IMR-90 (cell line): ENCODE data around the gene KCNQ1. TPM values are rescaled to one million over a fixed set of nuclear protein-coding genes. Genes with fewer than 3 reads are reported as not detected.

Experiments
- ATAC-seq: fragments of 200-7000 bp; cut with Tn5 transposase; 2 replicates; pipeline ENCODE4 v1.9.1; 2020; ENCODE audit warnings: low read depth, mild to moderate bottlenecking, moderate library complexity
- BruUV-seq: library from RNA; stranded (reverse); fragments of 400-500 nt; replicated peaks from 2 replicates; lab custom pipeline; 2021; lab: Mats Ljungman, UMichigan
- CTCF ChIA-PET: fragments of 300-600 bp; formaldehyde crosslinking; extraction: SDS; loops from one replicate; lab custom pipeline; 2021; ENCODE audit warnings: antibody characterized with exemption; lab: Yijun Ruan, JAX
- POLR2A ChIA-PET: fragments of 300-600 bp; sonication (Branson Sonifier 250); formaldehyde crosslinking; loops from one replicate; lab custom pipeline; 2022; ENCODE audit warnings: antibody characterized with exemption; ENCODE audit not compliant: unreplicated experiment; lab: Charles Lee
- DNase-seq: peaks from one replicate; pipeline ENCODE4 v3.0.0; 2013
- H2AFZ ChIP-seq: replicated peaks from 2 replicates; pipeline ENCODE3; 2013; ENCODE audit warnings: low read length, mild to moderate bottlenecking; ENCODE audit not compliant: poor library complexity
- H2AK5ac ChIP-seq: 2 replicates; pipeline ENCODE4 v1.6.1; 2013; ENCODE audit warnings: low read depth, low read length, inconsistent platforms
- H2AK9ac ChIP-seq: replicated peaks from 2 replicates; pipeline ENCODE3; 2013; ENCODE audit warnings: mild to moderate bottlenecking, low read depth, low read length, moderate library complexity; ENCODE audit not compliant: poor library complexity
- H2BK120ac ChIP-seq: 2 replicates; pipeline ENCODE4 v1.6.1; 2013; ENCODE audit warnings: low read depth, low read length, inconsistent platforms
- H2BK15ac ChIP-seq: 3 replicates; pipeline ENCODE4 v1.6.1; 2013; ENCODE audit warnings: low read depth, low read length, inconsistent platforms
- H2BK20ac ChIP-seq: 2 replicates; pipeline ENCODE4 v1.6.1; 2013; ENCODE audit warnings: low read depth, mild to moderate bottlenecking, inconsistent platforms, low read length, moderate library complexity
- H2BK5ac ChIP-seq: 2 replicates; pipeline ENCODE4 v1.6.1; 2013; ENCODE audit warnings: mild to moderate bottlenecking, low read depth, low read length, inconsistent platforms; ENCODE audit not compliant: poor library complexity, severe bottlenecking
- H3K14ac ChIP-seq: replicated peaks from 2 replicates; pipeline ENCODE4 v1.6.1; 2013; ENCODE audit warnings: low read depth, low read length, inconsistent platforms
- H3K18ac ChIP-seq: 2 replicates; pipeline ENCODE4 v1.6.1; 2013; ENCODE audit warnings: low read depth, low read length, control low read depth
- H3K23ac ChIP-seq: 2 replicates; pipeline ENCODE4 v1.6.1; 2013; ENCODE audit warnings: low read depth, low read length, inconsistent platforms
- H3K27ac ChIP-seq: 2 replicates; pipeline ENCODE4 v1.5.1; 2013; ENCODE audit warnings: mild to moderate bottlenecking, control low read depth, low read length; ENCODE audit not compliant: insufficient read depth
- H3K27me3 ChIP-seq: 2 replicates; pipeline ENCODE4 v1.6.1; 2013; ENCODE audit warnings: low read length; ENCODE audit not compliant: control insufficient read depth, insufficient read depth
- H3K36me3 ChIP-seq: 2 replicates; pipeline ENCODE4 v1.6.1; 2013; ENCODE audit warnings: low read length, mixed read lengths; ENCODE audit not compliant: control insufficient read depth, insufficient read depth
- H3K4ac ChIP-seq: 2 replicates; pipeline ENCODE4 v1.6.1; 2013; ENCODE audit warnings: low read depth, low read length, inconsistent platforms
- H3K4me1 ChIP-seq: 2 replicates; pipeline ENCODE4 v1.6.1; 2013; ENCODE audit warnings: low read length, mixed read lengths; ENCODE audit not compliant: control insufficient read depth, insufficient read depth
- H3K4me2 ChIP-seq: 2 replicates; pipeline ENCODE4 v1.6.1; 2013; ENCODE audit warnings: low read depth, mild to moderate bottlenecking, control low read depth, low read length, moderate library complexity
- H3K4me3 ChIP-seq: 2 replicates; pipeline ENCODE4 v1.5.1; 2013; ENCODE audit warnings: low read depth, mild to moderate bottlenecking, control low read depth, low read length, moderate library complexity; ENCODE audit not compliant: insufficient read depth
- H3K56ac ChIP-seq: 2 replicates; pipeline ENCODE4 v1.6.1; 2013; ENCODE audit warnings: low read length, inconsistent platforms; ENCODE audit not compliant: insufficient read depth; ENCODE audit errors: extremely low read depth
- H3K79me1 ChIP-seq, 2 experiments: 2 replicates each; pipeline ENCODE4 v1.6.1; 2013; ENCODE audit warnings: low read length in 2 of 2, inconsistent platforms in 1 of 2, low read depth in 1 of 2
- H3K9ac ChIP-seq: 2 replicates; pipeline ENCODE4 v1.6.1; 2013; ENCODE audit warnings: low read depth, low read length, control low read depth
- H3K9me1 ChIP-seq: 2 replicates; pipeline ENCODE4 v1.6.1; 2013; ENCODE audit warnings: low read length, inconsistent platforms; ENCODE audit not compliant: insufficient read depth
- H3K9me3 ChIP-seq: 2 replicates; pipeline ENCODE4 v1.6.1; 2013; ENCODE audit warnings: low read length; ENCODE audit not compliant: control insufficient read depth, insufficient read depth
- H4K20me1 ChIP-seq: 2 replicates; pipeline ENCODE4 v1.6.1; 2013; ENCODE audit warnings: low read length, inconsistent platforms; ENCODE audit not compliant: insufficient read depth
- H4K5ac ChIP-seq: 2 replicates; pipeline ENCODE4 v1.6.1; 2013; ENCODE audit warnings: mild to moderate bottlenecking, low read depth, low read length, control low read depth
- H4K8ac ChIP-seq, 2 experiments: 2 replicates each; pipeline ENCODE4 v1.6.1; 2013; ENCODE audit warnings: low read depth in 2 of 2, low read length in 2 of 2, control low read depth in 1 of 2, inconsistent platforms in 1 of 2
- H4K91ac ChIP-seq: 2 replicates; pipeline ENCODE4 v1.6.1; 2013; ENCODE audit warnings: low read depth, low read length, inconsistent platforms; ENCODE audit not compliant: insufficient read depth
- BHLHE40 ChIP-seq: fragments of 150-350 bp; IDR thresholded peaks from 2 replicates; pipeline ENCODE4 v1.6.1; 2016; ENCODE audit warnings: mild to moderate bottlenecking, low read depth, low read length
- ELK1 ChIP-seq: fragments of 150-350 bp; IDR thresholded peaks from 2 replicates; pipeline ENCODE4 v1.6.1; 2016; ENCODE audit warnings: low read depth, mild to moderate bottlenecking, low read length, moderate library complexity, borderline replicate concordance
- FOS ChIP-seq: fragments of 150-350 bp; IDR thresholded peaks from 2 replicates; pipeline ENCODE4 v1.6.1; 2016; ENCODE audit warnings: low read depth, low read length
- MAFK ChIP-seq: IDR thresholded peaks from 2 replicates; pipeline ENCODE4 v1.6.1; 2012; ENCODE audit warnings: low read depth, low read length, improper control_type of control experiment
- MAZ ChIP-seq: IDR thresholded peaks from 2 replicates; pipeline ENCODE4 v1.6.1; 2012; ENCODE audit warnings: low read depth, mild to moderate bottlenecking, low read length, improper control_type of control experiment, moderate library complexity, borderline replicate concordance
- POLR2A ChIP-seq: IDR thresholded peaks from 2 replicates; pipeline ENCODE4 v1.6.1; 2012; ENCODE audit warnings: mild to moderate bottlenecking, low read depth, low read length
- RCOR1 ChIP-seq: IDR thresholded peaks from 2 replicates; pipeline ENCODE4 v1.6.1; 2012; ENCODE audit warnings: mild to moderate bottlenecking, low read length, improper control_type of control experiment; ENCODE audit not compliant: insufficient replicate concordance
- RFX5 ChIP-seq: IDR thresholded peaks from 2 replicates; pipeline ENCODE4 v1.8.0; 2012; ENCODE audit warnings: low read depth, mild to moderate bottlenecking, low read length, moderate library complexity
- WGBS, 2 experiments: methylation state at CpG; one replicate each; pipeline versions ENCODE4 v1.1.5 to v1.1.7; 2013; ENCODE audit warnings: missing lambda C conversion rate in 2 of 2; ENCODE audit not compliant: insufficient read length in 1 of 2; ENCODE audit errors: extremely low coverage in 2 of 2; 5-methylcytosine and 5-hydroxymethylcytosine counted together
- dilution Hi-C: fragments of 300-500 bp; cut with HindIII; formaldehyde crosslinking; loops from one replicate; pipeline ENCODE4 v1.14.3; 2018; ENCODE audit warnings: low sequenced_read_pairs; ENCODE audit not compliant: unreplicated experiment
- in situ Hi-C: fragments of 300-500 bp; cut with MboI; formaldehyde crosslinking; loops from 3 replicates; pipeline ENCODE4 v1.14.3; 2019; ENCODE audit warnings: low sequenced_read_pairs, inconsistent platforms, mixed read lengths
- intact Hi-C: fragments of 100-400 bp; cut with micrococcal nuclease; formaldehyde crosslinking; loops from 2 replicates; pipeline ENCODE4 v1.10.0; 2022
- polyA plus RNA-seq, 3 experiments: library from polyadenylated mRNA; depleted of rRNA; stranded (reverse); fragments of >200 nt; gene quantifications; 2 replicates each; pipeline ENCODE4 v1.2.3, GENCODE V29; 2012; ENCODE audit warnings: low replicate concordance in 1 of 3
- total RNA-seq: library from RNA; depleted of rRNA; stranded (reverse); fragments of >200 nt; gene quantifications from 2 replicates; pipeline ENCODE4 v1.2.3, GENCODE V29; 2012

KCNQ1 gene
- total and polyA plus RNA-seq, 2 of the 4 experiments (the other 2 are of a cell fraction): 0.07 TPM; not detected in 1

GRCh38 chr11:2802389-2803185 is 357.8 kb downstream of the KCNQ1 start (continued):
- TF ChIP-seq RCOR1: no peak

- Histone ChIP-seq H3K27me3 (peaks cover 32% of the 10 kb centered on the region), H4K5ac (no peak overlapping the region), H3K79me1 (no peaks in the 10 kb centered on the region), H3K4me3 (no peak overlapping the region), H3K18ac (no peak overlapping the region), H3K9ac (no peak overlapping the region), H2BK5ac (no peak overlapping the region), H3K9me3 (peaks cover 9% of the 10 kb centered on the region), H2AK5ac (no peak overlapping the region), H3K9me1 (peaks cover 3% of the 10 kb centered on the region; the same call in 1 of the 2 replicates), H2BK15ac (no peak overlapping the region), H2BK20ac (no peak overlapping the region), H3K4me2 (no peak overlapping the region), H3K4me1 (no peaks in the 10 kb centered on the region; the same call in 1 of the 2 replicates), H3K36me3 (no peaks in the 10 kb centered on the region), H2AK9ac (no peak overlapping the region), H3K56ac (no peak overlapping the region), H3K23ac (no peak overlapping the region), H2BK120ac (no peak overlapping the region), H3K4ac (no peak overlapping the region), H4K8ac (no peak overlapping the region), H2AFZ (no peak overlapping the region), H3K14ac (no peak overlapping the region), H3K27ac (no peak overlapping the region), H4K20me1 (no peaks in the 10 kb centered on the region), H4K91ac (no peak overlapping the region)
- intact Hi-C loops: no loop called here
- DNase-seq (no peak), ATAC-seq (no peak)
- TF ChIP-seq RCOR1 (no peak), RFX5 (no peak), POLR2A (no peak), MAZ (no peak), FOS (no peak), BHLHE40 (no peak), MAFK (no peak), ELK1 (no peak)
- 83% methylated on average over 9 of the region's 20 CpGs; no CpG with 5 or more reads in 1 of the 2 experiments for WGBS, 2 experiments
- POLR2A ChIA-PET: no interaction called here
- BruUV-seq: no TSS peak
- in situ Hi-C loops: no loop called here
- CTCF ChIA-PET: interaction anchor here (0.6 kb wide), 1 partner anchor 1216 kb away, joined by 3 read pairs; no protein-coding TSS in a partner anchor
- dilution Hi-C loops: no loop called here
Observed at GRCh38 chr11:2803186-2804091, 358.6 kb downstream of the KCNQ1 start.
